ENCODE measurements around the gene C1orf87. TPM values are rescaled to one million over a fixed set of nuclear protein-coding genes. Genes with fewer than 3 reads are reported as not detected.
A peak's percentile ranks its signal among the peaks of the same experiment; 100 is the strongest.

C1orf87 gene
- total and polyA plus RNA-seq, 4 donors: 0.23 to 1.0 (median 0.45) TPM

DNA sequence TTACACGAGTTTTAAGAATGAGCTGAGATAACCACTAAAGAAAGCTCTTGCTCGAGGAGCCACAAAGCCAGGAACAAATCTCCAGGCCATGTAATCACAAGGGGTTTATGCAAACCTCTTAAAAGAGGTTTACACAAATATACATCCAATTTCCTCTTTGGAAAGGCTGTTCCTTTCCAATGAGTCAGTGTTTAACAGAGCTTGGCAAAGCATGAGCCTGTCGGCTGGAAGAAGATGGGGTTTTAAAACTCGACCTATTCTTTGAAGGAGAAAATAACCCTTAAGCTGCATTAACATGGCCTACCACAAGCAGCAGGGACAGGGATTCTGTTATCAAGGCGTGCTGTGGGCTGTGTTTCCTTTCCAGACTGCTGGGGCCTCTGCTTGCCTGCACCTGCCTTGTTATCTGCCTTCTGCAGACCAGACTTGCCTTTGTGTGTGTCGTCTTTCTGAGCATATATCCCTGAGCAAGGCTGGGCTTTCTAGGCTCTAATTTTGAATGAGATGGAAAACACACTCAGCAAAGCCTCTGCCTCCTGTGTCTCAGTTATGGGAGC, 106.4 kb downstream of the C1orf87 start:
- 15 to 19% methylated on average over 6 of the region's 6 CpGs for WGBS, 2 donors
- DNase-seq: no peak

DNA sequence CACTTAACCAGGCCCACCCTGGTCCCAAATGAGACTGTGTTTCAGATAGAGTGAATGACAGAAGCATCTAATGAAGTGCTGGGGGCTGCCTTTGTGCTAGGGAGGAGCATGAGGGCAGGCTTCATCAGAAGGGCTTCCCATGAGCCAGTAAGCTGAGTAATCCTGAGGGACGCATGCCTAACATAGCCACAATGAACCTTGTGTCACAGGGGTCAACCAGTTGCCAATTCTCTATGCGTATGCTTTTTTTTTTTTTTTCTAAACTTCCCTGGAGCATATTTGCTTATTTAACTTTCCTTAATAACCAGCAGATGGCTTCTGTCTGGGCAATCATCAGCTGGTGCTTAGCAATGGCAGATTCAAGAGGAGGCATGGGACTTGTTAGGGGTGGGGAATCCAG, 121.5 kb downstream of the C1orf87 start:
- DNase-seq (no peak), ATAC-seq (ENCODE audit: low FRiP score) (no peak)
- no peaks in the 10 kb centered on the region for H3K4me1 ChIP-seq (ENCODE audit: control insufficient read depth in 1 of 2, insufficient read depth in 2 of 2, low read length in 2 of 2)
- H3K36me3 ChIP-seq (ENCODE audit: control insufficient read depth in 1 of 2, insufficient read depth in 2 of 2, low read length in 1 of 2): no peaks in the 10 kb centered on the region
- intact Hi-C loops (cut with DNase I): no loop called here
- no peaks in the 10 kb centered on the region for H3K27me3 ChIP-seq (ENCODE audit: control insufficient read depth in 1 of 2, insufficient read depth in 2 of 2, low read length in 1 of 2)
- H3K9me3 ChIP-seq (ENCODE audit: control insufficient read depth, low read length): no peaks in the 10 kb centered on the region
- no peak overlapping the region for H3K4me3 ChIP-seq (ENCODE audit: low read length in 2 of 2)
- 91 to 93% methylated on average over 2 of the region's 2 CpGs for WGBS, 2 donors
- no peak overlapping the region for H3K27ac ChIP-seq (ENCODE audit: low read depth in 1 of 2, low read length in 2 of 2)

More for the DNA sequence above, 106.4 kb downstream of the C1orf87 start:
- Histone ChIP-seq H3K4me1 (ENCODE audit: control insufficient read depth in 1 of 2, insufficient read depth in 2 of 2, low read length in 2 of 2) (no peaks in the 10 kb centered on the region), H3K9me3 (ENCODE audit: control insufficient read depth, low read length) (no peaks in the 10 kb centered on the region), H3K27me3 (ENCODE audit: control insufficient read depth in 1 of 2, insufficient read depth in 2 of 2, low read length in 1 of 2) (no peaks in the 10 kb centered on the region), H3K27ac (ENCODE audit: low read depth in 1 of 2, low read length in 2 of 2) (no peak overlapping the region), H3K36me3 (ENCODE audit: control insufficient read depth in 1 of 2, insufficient read depth in 2 of 2, low read length in 1 of 2) (no peaks in the 10 kb centered on the region), H3K4me3 (ENCODE audit: low read length in 2 of 2) (no peak overlapping the region)
- intact Hi-C loops (cut with DNase I): no loop called here
- no peak for ATAC-seq (ENCODE audit: low FRiP score)

DNA sequence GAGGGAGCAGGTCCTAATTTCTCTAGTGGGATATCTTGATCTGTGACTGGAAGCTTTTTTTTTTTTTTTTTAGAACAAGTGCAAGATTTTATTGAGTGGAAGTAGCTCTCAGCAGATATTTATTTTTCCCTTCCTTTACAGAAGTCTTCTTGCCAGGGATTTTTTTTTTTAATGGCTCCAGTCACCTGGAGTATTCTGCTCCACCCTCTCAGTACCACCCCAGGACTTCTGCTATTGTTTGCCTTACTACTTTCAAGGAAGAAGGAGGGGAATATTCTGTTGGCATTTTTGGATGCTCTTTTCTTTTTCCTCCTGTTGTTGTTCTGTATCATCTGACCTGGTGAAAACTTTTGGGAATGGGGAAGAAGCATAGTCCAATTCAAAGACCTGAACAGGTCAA, 123.9 kb downstream of the C1orf87 start:
- intact Hi-C loops (cut with DNase I): loop anchor here in 1 of 2 donors (5.0 kb wide), 1 partner anchor 47 kb away; no protein-coding TSS in a partner anchor
- Histone ChIP-seq H3K27me3 (ENCODE audit: control insufficient read depth in 1 of 2, insufficient read depth in 2 of 2, low read length in 1 of 2) (no peaks in the 10 kb centered on the region), H3K9me3 (ENCODE audit: control insufficient read depth, low read length) (no peaks in the 10 kb centered on the region), H3K36me3 (ENCODE audit: control insufficient read depth in 1 of 2, insufficient read depth in 2 of 2, low read length in 1 of 2) (no peaks in the 10 kb centered on the region), H3K4me1 (ENCODE audit: control insufficient read depth in 1 of 2, insufficient read depth in 2 of 2, low read length in 2 of 2) (no peaks in the 10 kb centered on the region), H3K27ac (ENCODE audit: low read depth in 1 of 2, low read length in 2 of 2) (no peak overlapping the region), H3K4me3 (ENCODE audit: low read length in 2 of 2) (no peak overlapping the region)
- no peak for DNase-seq
- ATAC-seq (ENCODE audit: low FRiP score): no peak

DNA sequence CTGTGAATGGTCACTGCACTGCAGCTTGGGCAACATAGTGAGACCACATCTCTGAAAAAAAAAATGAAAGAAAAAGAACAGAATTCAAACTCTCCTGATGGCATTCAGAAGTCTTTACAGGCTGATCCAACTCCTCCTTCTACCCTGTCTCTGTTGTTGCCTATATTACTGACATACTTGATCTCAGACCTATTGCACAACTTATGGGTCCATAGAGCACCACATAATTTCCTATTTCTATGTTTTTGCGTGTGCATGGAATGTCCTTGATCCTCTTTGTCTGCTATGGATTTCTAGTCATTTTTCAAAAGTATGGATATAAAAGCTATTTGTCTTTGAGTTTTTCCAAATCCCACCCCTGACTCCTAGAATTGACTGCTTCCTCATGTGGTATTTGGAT, 124.6 kb downstream of the C1orf87 start:
- DNase-seq: no peak
- no peaks in the 10 kb centered on the region for H3K27me3 ChIP-seq (ENCODE audit: control insufficient read depth in 1 of 2, insufficient read depth in 2 of 2, low read length in 1 of 2)
- no peaks in the 10 kb centered on the region for H3K9me3 ChIP-seq (ENCODE audit: control insufficient read depth, low read length)
- H3K4me1 ChIP-seq (ENCODE audit: control insufficient read depth in 1 of 2, insufficient read depth in 2 of 2, low read length in 2 of 2): no peaks in the 10 kb centered on the region
- H3K4me3 ChIP-seq (ENCODE audit: low read length in 2 of 2): no peak overlapping the region
- ATAC-seq (ENCODE audit: low FRiP score): no peak
- no peaks in the 10 kb centered on the region for H3K36me3 ChIP-seq (ENCODE audit: control insufficient read depth in 1 of 2, insufficient read depth in 2 of 2, low read length in 1 of 2)
- 63 to 67% methylated on average over 1 of the region's 1 CpG for WGBS, 2 donors
- H3K27ac ChIP-seq (ENCODE audit: low read depth in 1 of 2, low read length in 2 of 2): no peak overlapping the region
- intact Hi-C loops (cut with DNase I): loop anchor here in 1 of 2 donors (5.0 kb wide), 1 partner anchor 47 kb away; no protein-coding TSS in a partner anchor

DNA sequence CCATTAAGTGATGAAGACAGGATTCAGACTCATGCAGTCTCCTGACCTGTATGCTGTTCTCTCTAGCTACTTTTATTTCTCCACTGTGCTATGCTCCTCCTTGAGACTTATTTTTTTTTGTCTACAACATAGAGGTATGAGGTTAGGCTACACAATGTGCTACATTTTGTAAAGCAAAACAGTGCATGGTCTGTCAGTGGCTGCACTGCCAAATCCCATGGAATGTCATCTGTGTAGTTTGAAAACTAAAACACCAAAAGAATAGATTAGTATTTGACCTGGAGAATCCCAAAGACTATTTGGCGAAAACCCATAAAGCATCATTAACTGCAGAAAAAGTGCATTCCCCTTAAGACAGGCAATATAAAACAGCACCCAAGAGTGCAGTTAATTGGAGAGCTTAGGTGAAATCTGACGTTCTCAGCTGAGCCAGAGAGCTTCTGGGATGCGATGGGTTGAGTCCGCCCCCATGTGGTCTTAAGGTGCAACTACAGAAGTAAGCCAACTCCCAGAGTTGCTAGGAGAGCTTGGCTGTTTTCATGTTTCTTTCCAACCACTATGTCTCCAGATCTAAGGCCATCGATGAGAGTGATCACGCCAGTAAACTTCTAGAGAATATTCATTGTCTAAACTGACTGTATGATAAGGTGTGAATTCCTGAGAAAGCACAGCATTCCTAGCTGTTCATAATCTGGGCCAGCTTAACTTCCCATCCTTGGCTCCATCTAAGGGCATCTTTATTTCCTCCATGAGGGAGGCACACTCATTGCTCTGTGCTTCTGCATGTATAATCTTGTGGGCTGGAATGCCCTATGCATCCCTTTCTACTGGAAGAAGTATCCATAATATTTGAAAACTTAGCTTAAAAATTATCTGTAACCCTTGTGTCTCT, 126.3 kb downstream of the C1orf87 start:
- DNase-seq (no peak), ATAC-seq (ENCODE audit: low FRiP score) (peak; percentile 85)
- no peak overlapping the region for H3K27ac ChIP-seq (ENCODE audit: low read depth in 1 of 2, low read length in 2 of 2)
- no peak overlapping the region for H3K4me3 ChIP-seq (ENCODE audit: low read length in 2 of 2)
- H3K4me1 ChIP-seq (ENCODE audit: control insufficient read depth in 1 of 2, insufficient read depth in 2 of 2, low read length in 2 of 2): no peaks in the 10 kb centered on the region
- H3K9me3 ChIP-seq (ENCODE audit: control insufficient read depth, low read length): no peaks in the 10 kb centered on the region
- H3K36me3 ChIP-seq (ENCODE audit: control insufficient read depth in 1 of 2, insufficient read depth in 2 of 2, low read length in 1 of 2): no peaks in the 10 kb centered on the region
- intact Hi-C loops (cut with DNase I): loop anchor here in 1 of 2 donors (2.0 to 5.0 kb wide), 2 partner anchors 45 to 66 kb away; no protein-coding TSS in a partner anchor
- H3K27me3 ChIP-seq (ENCODE audit: control insufficient read depth in 1 of 2, insufficient read depth in 2 of 2, low read length in 1 of 2): no peaks in the 10 kb centered on the region
- 2 to 5% methylated on average over 6 of the region's 6 CpGs for WGBS, 2 donors

DNA sequence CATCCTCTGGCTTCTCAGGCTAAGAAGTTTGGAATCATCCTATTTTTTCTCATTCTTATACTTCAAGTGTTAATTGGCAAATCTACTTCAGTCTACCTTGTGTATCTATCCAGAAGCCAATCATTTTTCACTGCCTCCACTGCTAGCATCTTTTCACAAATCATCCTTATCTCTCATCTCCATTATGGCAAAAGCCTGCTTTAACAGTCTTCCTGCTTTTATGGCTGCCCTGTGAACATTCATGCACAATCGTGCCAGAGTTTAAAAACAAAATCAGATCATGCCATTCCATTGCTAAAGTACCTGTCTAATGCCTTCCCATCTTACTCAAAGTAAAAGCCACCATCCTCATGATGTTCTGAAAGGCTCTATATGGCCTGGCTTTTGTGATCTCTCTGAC, 127.8 kb downstream of the C1orf87 start:
- intact Hi-C loops (cut with DNase I): loop anchor here in 1 of 2 donors (2.0 to 5.0 kb wide), 2 partner anchors 43 to 65 kb away; no protein-coding TSS in a partner anchor
- Histone ChIP-seq H3K4me3 (ENCODE audit: low read length in 2 of 2) (no peak overlapping the region), H3K9me3 (ENCODE audit: control insufficient read depth, low read length) (no peaks in the 10 kb centered on the region), H3K27ac (ENCODE audit: low read depth in 1 of 2, low read length in 2 of 2) (no peak overlapping the region), H3K36me3 (ENCODE audit: control insufficient read depth in 1 of 2, insufficient read depth in 2 of 2, low read length in 1 of 2) (no peaks in the 10 kb centered on the region), H3K4me1 (ENCODE audit: control insufficient read depth in 1 of 2, insufficient read depth in 2 of 2, low read length in 2 of 2) (no peaks in the 10 kb centered on the region), H3K27me3 (ENCODE audit: control insufficient read depth in 1 of 2, insufficient read depth in 2 of 2, low read length in 1 of 2) (no peaks in the 10 kb centered on the region)
- no peak for ATAC-seq (ENCODE audit: low FRiP score)
- 38 to 43% methylated on average over 1 of the region's 1 CpG for WGBS, 2 donors
- DNase-seq: no peak

Other genes with a start within 250 kb of the C1orf87 start
- gene CYP2J2, start 147.0 kb downstream of the C1orf87 start, total RNA-seq: under 1 TPM; 0.16 to 0.24 TPM
- gene CYP2J2, start 147.0 kb downstream of the C1orf87 start, polyA plus RNA-seq: 1 to 10 TPM in 1 of 2 donors, under 1 TPM in 1; 0.51 to 1.5 TPM

Data from aorta (tissue), 5 donors.